ENCODE measurements around the gene ATP8B3. TPM values are rescaled to one million over a fixed set of nuclear protein-coding genes. Genes with fewer than 3 reads are reported as not detected.

Gene ATP8B3
- total and polyA plus RNA-seq, 9 of the 15 experiments (the other 6 are each of a cell fraction or from before 2014, with no cell fraction given): 1.2 to 12.3 (median 3.8) TPM

DNA sequence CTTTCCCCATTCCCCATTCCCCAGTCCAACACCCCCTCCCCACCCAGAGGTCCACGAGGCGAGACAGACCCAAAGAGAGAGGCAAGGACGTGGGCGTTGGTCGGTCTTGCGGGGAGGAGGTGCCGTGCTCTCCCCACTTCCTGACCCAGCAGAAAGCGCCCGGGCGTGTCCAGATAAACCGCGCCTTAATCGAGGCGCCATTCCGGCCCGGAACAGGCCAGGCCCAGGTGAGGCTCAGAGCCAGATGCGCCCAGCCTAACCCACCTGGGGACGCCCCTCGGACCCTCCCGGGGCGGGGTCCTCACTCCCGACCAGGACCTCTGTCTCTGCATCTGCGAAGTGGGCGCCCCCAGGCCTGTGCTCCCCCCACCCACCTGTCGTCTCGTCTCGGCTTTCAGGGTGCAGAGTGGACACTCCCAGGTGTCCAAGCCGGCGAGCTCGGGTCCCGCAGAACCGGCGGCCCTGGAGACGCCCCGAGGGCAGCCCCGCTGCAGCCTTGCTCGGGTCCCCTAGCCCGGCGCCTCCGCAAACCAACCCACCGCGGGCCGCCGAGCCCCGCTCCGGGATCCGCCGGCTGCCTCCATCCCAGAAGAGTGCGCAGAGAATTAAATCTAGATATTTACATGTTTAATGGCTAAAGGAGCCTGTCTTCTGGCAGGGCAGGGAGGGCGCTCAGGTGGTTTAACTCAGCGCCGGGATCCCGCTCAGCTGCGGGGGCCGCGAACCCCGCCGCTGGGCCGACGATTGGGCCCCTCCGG is 63.8 kb downstream of the ATP8B3 start (continued):
- TF ChIP-seq, protein P1, sequence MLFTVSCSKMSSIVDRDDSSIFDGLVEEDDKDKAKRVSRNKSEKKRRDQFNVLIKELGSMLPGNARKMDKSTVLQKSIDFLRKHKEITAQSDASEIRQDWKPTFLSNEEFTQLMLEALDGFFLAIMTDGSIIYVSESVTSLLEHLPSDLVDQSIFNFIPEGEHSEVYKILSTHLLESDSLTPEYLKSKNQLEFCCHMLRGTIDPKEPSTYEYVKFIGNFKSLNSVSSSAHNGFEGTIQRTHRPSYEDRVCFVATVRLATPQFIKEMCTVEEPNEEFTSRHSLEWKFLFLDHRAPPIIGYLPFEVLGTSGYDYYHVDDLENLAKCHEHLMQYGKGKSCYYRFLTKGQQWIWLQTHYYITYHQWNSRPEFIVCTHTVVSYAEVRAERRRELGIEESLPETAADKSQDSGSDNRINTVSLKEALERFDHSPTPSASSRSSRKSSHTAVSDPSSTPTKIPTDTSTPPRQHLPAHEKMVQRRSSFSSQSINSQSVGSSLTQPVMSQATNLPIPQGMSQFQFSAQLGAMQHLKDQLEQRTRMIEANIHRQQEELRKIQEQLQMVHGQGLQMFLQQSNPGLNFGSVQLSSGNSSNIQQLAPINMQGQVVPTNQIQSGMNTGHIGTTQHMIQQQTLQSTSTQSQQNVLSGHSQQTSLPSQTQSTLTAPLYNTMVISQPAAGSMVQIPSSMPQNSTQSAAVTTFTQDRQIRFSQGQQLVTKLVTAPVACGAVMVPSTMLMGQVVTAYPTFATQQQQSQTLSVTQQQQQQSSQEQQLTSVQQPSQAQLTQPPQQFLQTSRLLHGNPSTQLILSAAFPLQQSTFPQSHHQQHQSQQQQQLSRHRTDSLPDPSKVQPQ (CRISPR knock-in tag; IDR thresholded peaks at IDR 0.05; ENCODE audit: borderline replicate concordance): no peak
- peak; percentile 13 for TF ChIP-seq HMGN3 (IDR thresholded peaks at IDR 0.05; ENCODE audit: borderline replicate concordance, extremely low read depth, insufficient read length, low read depth, low read length)
- peak; percentile 63; the same call in 1 of the 2 replicates for TF ChIP-seq ZBTB7A (IDR thresholded peaks at IDR 0.05; ENCODE audit: borderline replicate concordance, control insufficient read depth, low read depth, low read length)
- TF ChIP-seq GTF2E2 (tag; IDR thresholded peaks at IDR 0.05): peak; percentile 37; the same call in 1 of the 2 replicates
- TF ChIP-seq KLF6 (CRISPR knock-in tag; IDR thresholded peaks at IDR 0.05; ENCODE audit: borderline replicate concordance): peak; percentile 58; the same call in 1 of the 2 replicates
- peak; percentile 48 for TF ChIP-seq CHD1 (IDR thresholded peaks at IDR 0.05; ENCODE audit: low read length)
- peak; percentile 7 for TF ChIP-seq TBP (optimal IDR thresholded peaks at IDR 0.05; ENCODE audit: low read depth, low read length)
- TF ChIP-seq SUPT5H (IDR thresholded peaks at IDR 0.05): peak; percentile 65
- no peak for TF ChIP-seq ZNF184 (CRISPR knock-in tag; IDR thresholded peaks at IDR 0.05)
- TF ChIP-seq CBX3 (IDR thresholded peaks at IDR 0.05; ENCODE audit: borderline replicate concordance in 1 of 2, low read length in 2 of 2): peak in 1 of 2 experiments; percentile 2; a peak in 1 of 3 replicates
